ENCODE results near the gene TM4SF5. TPM values are rescaled to one million over a fixed set of nuclear protein-coding genes. Genes with fewer than 3 reads are reported as not detected.

TM4SF5 gene
- total and polyA plus RNA-seq, 2 donors: 0.14 TPM; not detected in 1

- peaks cover 0 to 5% of the 10 kb centered on the region in 2 donors for H3K9me3 ChIP-seq (ENCODE audit: control insufficient read depth in 2 of 2, insufficient read depth in 1 of 2, low read length in 1 of 2)
- peaks cover 17 to 18% of the 10 kb centered on the region in 2 donors for H3K36me3 ChIP-seq (ENCODE audit: control insufficient read depth in 2 of 2, insufficient read depth in 2 of 2, low read length in 1 of 2)
- H3K4me1 ChIP-seq (ENCODE audit: control insufficient read depth in 2 of 2, insufficient read depth in 2 of 2, low read length in 2 of 2): peaks cover 5 to 12% of the 10 kb centered on the region in 2 donors
- DNase-seq (ENCODE audit: low read depth in 6 of 9, low spot score in 9 of 9): no peak
- peaks cover 5 to 18% of the 10 kb centered on the region in 2 donors for H3K27me3 ChIP-seq (ENCODE audit: control insufficient read depth in 2 of 2, insufficient read depth in 1 of 2, low read length in 1 of 2)
- WGBS: 4% methylated on average over 7 of the region's 7 CpGs
- peak overlapping the region in 1 of 2 donors; percentile 69 for H3K27ac ChIP-seq (ENCODE audit: low read depth in 1 of 2, low read length in 1 of 2)
- peak overlapping the region; percentile 94 to 100 for H3K4me3 ChIP-seq (ENCODE audit: low read length in 2 of 2)
Observed at GRCh38 chr17:4796552-4796920, 24.9 kb downstream of the TM4SF5 start.

GRCh38 chr17:4800462-4801196 lies 28.9 kb downstream of the TM4SF5 start:
- 83% methylated on average over 10 of the region's 10 CpGs for WGBS
- H3K4me3 ChIP-seq (ENCODE audit: low read length in 2 of 2): no peak overlapping the region
- peaks cover 1 to 19% of the 10 kb centered on the region in 2 donors for H3K27me3 ChIP-seq (ENCODE audit: control insufficient read depth in 2 of 2, insufficient read depth in 1 of 2, low read length in 1 of 2)
- H3K4me1 ChIP-seq (ENCODE audit: control insufficient read depth in 2 of 2, insufficient read depth in 2 of 2, low read length in 2 of 2): peaks cover 5 to 12% of the 10 kb centered on the region in 2 donors
- peak overlapping the region; percentile 62 to 73 for H3K27ac ChIP-seq (ENCODE audit: low read depth in 1 of 2, low read length in 1 of 2)
- peaks cover 0 to 3% of the 10 kb centered on the region in 2 donors for H3K9me3 ChIP-seq (ENCODE audit: control insufficient read depth in 2 of 2, insufficient read depth in 1 of 2, low read length in 1 of 2)
- no peak for DNase-seq (ENCODE audit: low read depth in 6 of 9, low spot score in 9 of 9)
- peaks cover 17 to 18% of the 10 kb centered on the region in 2 donors for H3K36me3 ChIP-seq (ENCODE audit: control insufficient read depth in 2 of 2, insufficient read depth in 2 of 2, low read length in 1 of 2)

GRCh38 chr17:4802228-4802627 lies 30.5 kb downstream of the TM4SF5 start, which contains the start of gene C17orf114:
Gene C17orf114 (minus strand): TSS chr17:4802328.
- Histone ChIP-seq H3K27ac (ENCODE audit: low read depth in 1 of 2, low read length in 1 of 2) (peak within 1 kb of the TSS; percentile 62 to 73), H3K4me1 (ENCODE audit: control insufficient read depth in 2 of 2, insufficient read depth in 2 of 2, low read length in 2 of 2) (peaks cover 3% of the 10 kb centered on the region in 2 donors), H3K27me3 (ENCODE audit: control insufficient read depth in 2 of 2, insufficient read depth in 1 of 2, low read length in 1 of 2) (peaks cover 16 to 32% of the 10 kb centered on the region in 2 donors), H3K4me3 (ENCODE audit: low read length in 2 of 2) (no peak within 1 kb of the TSS), H3K9me3 (ENCODE audit: control insufficient read depth in 2 of 2, insufficient read depth in 1 of 2, low read length in 1 of 2) (no peaks in the 10 kb centered on the region), H3K36me3 (ENCODE audit: control insufficient read depth in 2 of 2, insufficient read depth in 2 of 2, low read length in 1 of 2) (peaks cover 17 to 18% of the 10 kb centered on the region in 2 donors)
- 88% methylated on average over 9 of the region's 9 CpGs for WGBS
- no peak for DNase-seq (ENCODE audit: low read depth in 6 of 9, low spot score in 9 of 9)

- 5% methylated on average over 16 of the region's 16 CpGs for WGBS
- peaks cover 25 to 62% of the 10 kb centered on the region in 2 donors for H3K27me3 ChIP-seq (ENCODE audit: control insufficient read depth in 2 of 2, insufficient read depth in 1 of 2, low read length in 1 of 2)
- no peak overlapping the region for H3K27ac ChIP-seq (ENCODE audit: low read depth in 1 of 2, low read length in 1 of 2)
- no peaks in the 10 kb centered on the region for H3K9me3 ChIP-seq (ENCODE audit: control insufficient read depth in 2 of 2, insufficient read depth in 1 of 2, low read length in 1 of 2)
- no peaks in the 10 kb centered on the region for H3K36me3 ChIP-seq (ENCODE audit: control insufficient read depth in 2 of 2, insufficient read depth in 2 of 2, low read length in 1 of 2)
- H3K4me3 ChIP-seq (ENCODE audit: low read length in 2 of 2): peak overlapping the region; percentile 21 to 52
- no peak for DNase-seq (ENCODE audit: low read depth in 6 of 9, low spot score in 9 of 9)
- peaks cover 0 to 3% of the 10 kb centered on the region in 2 donors for H3K4me1 ChIP-seq (ENCODE audit: control insufficient read depth in 2 of 2, insufficient read depth in 2 of 2, low read length in 2 of 2)
Observed at GRCh38 chr17:4806456-4806776, 34.7 kb downstream of the TM4SF5 start.

- Histone ChIP-seq H3K4me1 (ENCODE audit: control insufficient read depth in 2 of 2, insufficient read depth in 2 of 2, low read length in 2 of 2) (peaks cover 0 to 3% of the 10 kb centered on the region in 2 donors), H3K36me3 (ENCODE audit: control insufficient read depth in 2 of 2, insufficient read depth in 2 of 2, low read length in 1 of 2) (no peaks in the 10 kb centered on the region), H3K9me3 (ENCODE audit: control insufficient read depth in 2 of 2, insufficient read depth in 1 of 2, low read length in 1 of 2) (no peaks in the 10 kb centered on the region), H3K27ac (ENCODE audit: low read depth in 1 of 2, low read length in 1 of 2) (peak within 1 kb of the TSS in 1 of 2 donors; percentile 33), H3K27me3 (ENCODE audit: control insufficient read depth in 2 of 2, insufficient read depth in 1 of 2, low read length in 1 of 2) (peaks cover 25 to 62% of the 10 kb centered on the region in 2 donors), H3K4me3 (ENCODE audit: low read length in 2 of 2) (peak within 1 kb of the TSS; percentile 39 to 52)
- DNase-seq (ENCODE audit: low read depth in 6 of 9, low spot score in 9 of 9): peak in 6 of 9 donors; percentile 41 to 78 (median 56)
- WGBS: 1% methylated on average over 106 of the region's 106 CpGs
Observed at GRCh38 chr17:4806777-4807604, 35.3 kb downstream of the TM4SF5 start, which contains the start of gene PLD2. Gene PLD2 (plus strand): TSS chr17:4807152. CDS start chr17:4807773, 621 bp downstream.

- Histone ChIP-seq H3K27ac (ENCODE audit: low read depth in 1 of 2, low read length in 1 of 2) (peak overlapping the region in 1 of 2 donors; percentile 33), H3K27me3 (ENCODE audit: control insufficient read depth in 2 of 2, insufficient read depth in 1 of 2, low read length in 1 of 2) (peaks cover 25 to 61% of the 10 kb centered on the region in 2 donors), H3K4me3 (ENCODE audit: low read length in 2 of 2) (peak overlapping the region; percentile 39 to 52), H3K4me1 (ENCODE audit: control insufficient read depth in 2 of 2, insufficient read depth in 2 of 2, low read length in 2 of 2) (peaks cover 0 to 3% of the 10 kb centered on the region in 2 donors), H3K9me3 (ENCODE audit: control insufficient read depth in 2 of 2, insufficient read depth in 1 of 2, low read length in 1 of 2) (no peaks in the 10 kb centered on the region), H3K36me3 (ENCODE audit: control insufficient read depth in 2 of 2, insufficient read depth in 2 of 2, low read length in 1 of 2) (no peaks in the 10 kb centered on the region)
- WGBS: 49% methylated on average over 32 of the region's 32 CpGs
- no peak for DNase-seq (ENCODE audit: low read depth in 6 of 9, low spot score in 9 of 9)
Observed at GRCh38 chr17:4807605-4808377, 36.1 kb downstream of the TM4SF5 start.

- DNase-seq (ENCODE audit: low read depth in 6 of 9, low spot score in 9 of 9): no peak
- Histone ChIP-seq H3K36me3 (ENCODE audit: control insufficient read depth in 2 of 2, insufficient read depth in 2 of 2, low read length in 1 of 2) (no peaks in the 10 kb centered on the region), H3K4me3 (ENCODE audit: low read length in 2 of 2) (peak overlapping the region in 1 of 2 donors; percentile 39), H3K9me3 (ENCODE audit: control insufficient read depth in 2 of 2, insufficient read depth in 1 of 2, low read length in 1 of 2) (no peaks in the 10 kb centered on the region), H3K4me1 (ENCODE audit: control insufficient read depth in 2 of 2, insufficient read depth in 2 of 2, low read length in 2 of 2) (peaks cover 0 to 3% of the 10 kb centered on the region in 2 donors), H3K27ac (ENCODE audit: low read depth in 1 of 2, low read length in 1 of 2) (peak overlapping the region in 1 of 2 donors; percentile 11), H3K27me3 (ENCODE audit: control insufficient read depth in 2 of 2, insufficient read depth in 1 of 2, low read length in 1 of 2) (peaks cover 25 to 61% of the 10 kb centered on the region in 2 donors)
- 82% methylated on average over 6 of the region's 6 CpGs for WGBS
Observed at GRCh38 chr17:4808378-4808767, 36.7 kb downstream of the TM4SF5 start.

GRCh38 chr17:4810696-4811290 lies 39.1 kb downstream of the TM4SF5 start:
- H3K27me3 ChIP-seq (ENCODE audit: control insufficient read depth in 2 of 2, insufficient read depth in 1 of 2, low read length in 1 of 2): peaks cover 22 to 49% of the 10 kb centered on the region in 2 donors
- H3K4me3 ChIP-seq (ENCODE audit: low read length in 2 of 2): no peak overlapping the region
- WGBS: 58% methylated on average over 13 of the region's 13 CpGs
- no peaks in the 10 kb centered on the region for H3K9me3 ChIP-seq (ENCODE audit: control insufficient read depth in 2 of 2, insufficient read depth in 1 of 2, low read length in 1 of 2)
- H3K27ac ChIP-seq (ENCODE audit: low read depth in 1 of 2, low read length in 1 of 2): no peak overlapping the region
- H3K4me1 ChIP-seq (ENCODE audit: control insufficient read depth in 2 of 2, insufficient read depth in 2 of 2, low read length in 2 of 2): peaks cover 0 to 3% of the 10 kb centered on the region in 2 donors
- DNase-seq (ENCODE audit: low read depth in 6 of 9, low spot score in 9 of 9): no peak
- H3K36me3 ChIP-seq (ENCODE audit: control insufficient read depth in 2 of 2, insufficient read depth in 2 of 2, low read length in 1 of 2): no peaks in the 10 kb centered on the region

Measured in thymus (tissue), 11 donors.